HG03135 (cell line): ENCODE data around the gene KRT82.
"Not testable (repeated sequence)": the region's sequence is repeated elsewhere in the genome, so short reads cannot be mapped to it uniquely, and the experiment has no call there.

Source experiments
- ATAC-seq: cut with Tn5 transposase; IDR thresholded peaks from one replicate; pipeline ENCODE4 v1.9.1; 2021; ENCODE audit warnings: mild to moderate bottlenecking, moderate library complexity; ENCODE audit not compliant: unreplicated experiment

The KRT82 gene

GRCh38 chr12:52347551-52348510 is 58.3 kb downstream of the KRT82 start:
- ATAC-seq, result no peak

GRCh38 chr12:52347016-52347415 is 59.1 kb downstream of the KRT82 start:
- no peak for ATAC-seq

GRCh38 chr12:52346593-52346992 is 59.5 kb downstream of the KRT82 start:
- ATAC-seq, result no peak

- ATAC-seq, result not testable (repeated sequence)
Observed at GRCh38 chr12:52345041-52345440, 61.1 kb downstream of the KRT82 start.

- no peak for ATAC-seq
Observed at GRCh38 chr12:52344111-52344510, 62.0 kb downstream of the KRT82 start.
